Tibial nerve (tissue), 4 donors: ENCODE results near the gene SH2D3C. TPM values are rescaled to one million over a fixed set of nuclear protein-coding genes. Genes with fewer than 3 reads are reported as not detected.

Source experiments
- DNase-seq, 2 donors: peaks; one replicate each; pipeline ENCODE4 v3.0.0-alpha.2; 2019; ENCODE audit warnings: low spot score in 2 of 2
- H3K27ac ChIP-seq, 4 donors: fragments of 200-600 bp; sonication (generic) in 3 of 4; one replicate each; pipeline ENCODE4 v1.5.1; 2017 to 2019; ENCODE audit warnings: mild to moderate bottlenecking in 1 of 4
- H3K27me3 ChIP-seq, 2 donors: fragments of 200-600 bp; sonication (generic) in 1 of 2; one replicate each; pipeline versions ENCODE4 v1.5.1 to v1.6.0; 2017 to 2019
- H3K36me3 ChIP-seq, 3 donors: fragments of 200-600 bp; sonication (generic); one replicate each; pipeline ENCODE4 v1.5.1; 2018 to 2019
- H3K4me1 ChIP-seq, 4 donors: fragments of 200-600 bp; sonication (generic) in 3 of 4; one replicate each; pipeline ENCODE4 v1.5.1; 2017 to 2019
- H3K4me3 ChIP-seq, 4 donors: fragments of 200-600 bp; sonication (generic) in 3 of 4; one replicate each; pipeline ENCODE4 v1.5.1; 2017 to 2019; ENCODE audit warnings: mild to moderate bottlenecking in 1 of 4, moderate library complexity in 1 of 4
- H3K9me3 ChIP-seq, 4 donors: fragments of 200-600 bp; sonication (generic) in 3 of 4; one replicate each; pipeline ENCODE4 v1.5.1; 2017 to 2019
- EP300 ChIP-seq, 2 donors: sonication (generic); formaldehyde crosslinking; IDR thresholded peaks; one replicate each; pipeline ENCODE4 v1.6.1; 2017; ENCODE audit warnings: antibody characterized with exemption in 2 of 2, mild to moderate bottlenecking in 1 of 2
- POLR2A ChIP-seq, 2 donors: fragments of 450-650 bp; IDR thresholded peaks; one replicate each; pipeline ENCODE4 v1.6.1; 2017; ENCODE audit warnings: antibody characterized with exemption in 2 of 2, mild to moderate bottlenecking in 2 of 2, moderate library complexity in 2 of 2
- WGBS, 2 donors: methylation state at CpG; one replicate each; pipeline ENCODE4 v1.1.5; 2018; 5-methylcytosine and 5-hydroxymethylcytosine counted together
- total RNA-seq, 4 donors: library from RNA; depleted of rRNA; stranded (reverse); fragments of >200 nt; gene quantifications; one replicate each; pipeline ENCODE4 v1.1.0, GENCODE V29; 2016
- TF ChIP-seq, protein P1 (sequence below), 5 experiments: fragments of 200-600 bp in 3 of 5; fragments of 450-650 bp in 2 of 5; sonication (generic) in 3 of 5; IDR thresholded peaks; one replicate each; pipeline ENCODE4 v1.5.1; 2016 to 2019; ENCODE audit warnings: antibody characterized with exemption in 5 of 5, mild to moderate bottlenecking in 3 of 5, moderate library complexity in 2 of 5

Gene SH2D3C
- total RNA-seq, 4 donors from 2014 or later: 4.2 to 18.9 (median 13.4) TPM

DNA sequence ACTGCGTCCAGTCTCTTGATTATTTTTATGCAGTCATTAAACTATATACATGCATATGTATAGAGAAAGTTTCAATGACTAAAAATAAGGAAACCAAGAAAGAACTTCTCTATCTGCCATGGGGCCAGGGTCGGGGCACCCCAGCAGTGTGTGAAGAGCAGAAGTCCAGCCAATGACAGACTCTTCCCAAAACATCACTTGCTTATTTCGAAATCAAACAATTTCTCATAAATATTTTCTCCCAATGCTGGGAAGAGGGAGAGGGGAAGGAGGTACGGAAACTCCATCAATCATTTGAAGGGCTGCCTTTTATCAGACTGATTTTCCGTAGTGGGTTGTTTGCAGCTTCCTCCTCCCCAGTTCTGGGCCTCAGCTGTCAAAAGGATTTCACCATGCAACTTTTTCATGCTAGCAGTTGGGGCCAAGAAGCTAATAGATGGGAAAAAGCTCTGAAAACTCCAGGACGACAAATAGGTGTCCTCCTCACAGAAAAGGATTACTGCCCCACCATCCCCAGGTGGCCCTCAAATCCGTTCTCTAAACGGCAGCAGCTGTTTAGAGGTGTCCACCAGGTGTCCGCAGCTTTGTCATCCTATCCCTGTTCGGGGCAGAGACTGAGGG is 23.6 kb upstream of the SH2D3C start:
- Histone ChIP-seq H3K27ac (peak overlapping the region; percentile 90 to 96 (median 94)), H3K27me3 (no peaks in the 10 kb centered on the region), H3K4me3 (peak overlapping the region; percentile 34 to 78 (median 75)), H3K4me1 (peaks cover 4 to 35% (median 26%) of the 10 kb centered on the region in 4 donors), H3K9me3 (no peaks in the 10 kb centered on the region), H3K36me3 (peaks cover 0 to 29% (median 3%) of the 10 kb centered on the region in 3 donors)
- peak in 1 of 2 donors; percentile 33 for TF ChIP-seq EP300 (IDR thresholded peaks at IDR 0.05)
- TF ChIP-seq, protein P1, sequence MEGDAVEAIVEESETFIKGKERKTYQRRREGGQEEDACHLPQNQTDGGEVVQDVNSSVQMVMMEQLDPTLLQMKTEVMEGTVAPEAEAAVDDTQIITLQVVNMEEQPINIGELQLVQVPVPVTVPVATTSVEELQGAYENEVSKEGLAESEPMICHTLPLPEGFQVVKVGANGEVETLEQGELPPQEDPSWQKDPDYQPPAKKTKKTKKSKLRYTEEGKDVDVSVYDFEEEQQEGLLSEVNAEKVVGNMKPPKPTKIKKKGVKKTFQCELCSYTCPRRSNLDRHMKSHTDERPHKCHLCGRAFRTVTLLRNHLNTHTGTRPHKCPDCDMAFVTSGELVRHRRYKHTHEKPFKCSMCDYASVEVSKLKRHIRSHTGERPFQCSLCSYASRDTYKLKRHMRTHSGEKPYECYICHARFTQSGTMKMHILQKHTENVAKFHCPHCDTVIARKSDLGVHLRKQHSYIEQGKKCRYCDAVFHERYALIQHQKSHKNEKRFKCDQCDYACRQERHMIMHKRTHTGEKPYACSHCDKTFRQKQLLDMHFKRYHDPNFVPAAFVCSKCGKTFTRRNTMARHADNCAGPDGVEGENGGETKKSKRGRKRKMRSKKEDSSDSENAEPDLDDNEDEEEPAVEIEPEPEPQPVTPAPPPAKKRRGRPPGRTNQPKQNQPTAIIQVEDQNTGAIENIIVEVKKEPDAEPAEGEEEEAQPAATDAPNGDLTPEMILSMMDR (IDR thresholded peaks at IDR 0.05): peak in 1 of 5 experiments; percentile 13
- no peak for TF ChIP-seq POLR2A (IDR thresholded peaks at IDR 0.05)
- 28 to 30% methylated on average over 10 of the region's 10 CpGs for WGBS, 2 donors
- DNase-seq: no peak

DNA sequence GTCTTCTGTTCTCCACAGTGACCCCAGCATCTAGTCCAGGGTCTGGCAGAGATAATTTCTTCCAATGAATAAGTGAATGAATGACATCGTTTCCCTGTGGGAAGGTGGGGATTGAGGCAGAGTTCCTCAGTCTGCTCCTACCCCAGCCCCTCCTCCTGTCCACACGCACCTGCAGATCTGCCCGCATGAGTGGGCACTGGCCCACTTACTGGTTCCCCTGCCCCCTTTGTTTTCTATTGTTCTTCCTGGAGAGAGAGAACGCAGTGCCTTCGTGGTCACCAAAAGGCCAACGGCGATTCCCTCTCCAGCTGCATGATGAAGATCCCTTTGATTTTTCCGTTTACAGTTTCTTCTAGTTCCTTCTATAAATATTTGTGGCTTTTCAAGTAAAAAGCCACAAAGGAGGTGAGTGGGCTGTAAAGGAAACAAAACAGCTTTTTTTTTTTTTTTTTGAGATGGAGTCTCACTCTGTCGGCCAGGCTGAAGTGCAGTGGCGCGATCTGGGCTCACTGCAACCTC is 18.4 kb upstream of the SH2D3C start:
- peaks cover 0 to 17% (median 0%) of the 10 kb centered on the region in 3 donors for H3K36me3 ChIP-seq
- peak overlapping the region in 1 of 4 donors; percentile 15 for H3K27ac ChIP-seq
- peaks cover 0 to 29% (median 21%) of the 10 kb centered on the region in 4 donors for H3K4me1 ChIP-seq
- no peaks in the 10 kb centered on the region for H3K27me3 ChIP-seq
- H3K9me3 ChIP-seq: no peaks in the 10 kb centered on the region
- no peak for DNase-seq
- TF ChIP-seq POLR2A (IDR thresholded peaks at IDR 0.05): no peak
- H3K4me3 ChIP-seq: no peak overlapping the region
- WGBS, 2 donors: 23 to 27% methylated on average over 11 of the region's 11 CpGs

DNA sequence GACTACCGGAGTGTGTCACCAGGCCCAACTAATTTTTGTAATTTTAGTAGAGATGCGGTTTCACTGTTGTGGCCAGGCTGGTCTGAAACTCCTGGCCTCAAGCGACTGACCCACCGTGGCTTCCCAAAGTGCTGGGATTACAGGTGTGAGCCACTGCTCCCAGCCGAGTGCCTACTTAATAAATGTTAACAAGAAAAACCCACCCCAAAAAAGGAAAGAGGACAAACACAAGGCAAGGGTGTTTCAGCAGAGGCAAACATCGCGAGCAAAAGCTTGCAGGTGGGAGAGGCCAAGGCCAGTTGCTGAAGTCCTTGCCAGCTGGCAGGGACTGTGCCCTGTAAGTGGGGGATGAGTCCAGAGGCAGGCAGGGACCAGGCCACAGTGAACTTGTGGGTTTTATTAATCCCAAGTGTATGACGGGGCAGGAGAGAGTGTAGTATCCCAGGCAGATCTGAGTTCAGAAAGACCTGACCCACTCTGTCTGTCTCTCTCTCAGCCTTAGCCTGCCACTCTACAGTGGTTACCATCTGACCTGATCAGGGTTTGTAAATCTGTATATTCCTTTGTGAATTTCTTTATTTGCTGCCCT is 17.9 kb upstream of the SH2D3C start:
- DNase-seq: no peak
- no peak overlapping the region for H3K4me3 ChIP-seq
- TF ChIP-seq, protein P1 (IDR thresholded peaks at IDR 0.05): no peak
- no peak for TF ChIP-seq POLR2A (IDR thresholded peaks at IDR 0.05)
- TF ChIP-seq EP300 (IDR thresholded peaks at IDR 0.05): no peak
- peaks cover 0 to 23% (median 0%) of the 10 kb centered on the region in 3 donors for H3K36me3 ChIP-seq
- WGBS, 2 donors: 60 to 66% methylated on average over 8 of the region's 8 CpGs
- peak overlapping the region in 1 of 4 donors; percentile 50 for H3K27ac ChIP-seq
- H3K4me1 ChIP-seq: peaks cover 0 to 23% (median 16%) of the 10 kb centered on the region in 4 donors
- H3K27me3 ChIP-seq: no peaks in the 10 kb centered on the region
- H3K9me3 ChIP-seq: no peaks in the 10 kb centered on the region

DNA sequence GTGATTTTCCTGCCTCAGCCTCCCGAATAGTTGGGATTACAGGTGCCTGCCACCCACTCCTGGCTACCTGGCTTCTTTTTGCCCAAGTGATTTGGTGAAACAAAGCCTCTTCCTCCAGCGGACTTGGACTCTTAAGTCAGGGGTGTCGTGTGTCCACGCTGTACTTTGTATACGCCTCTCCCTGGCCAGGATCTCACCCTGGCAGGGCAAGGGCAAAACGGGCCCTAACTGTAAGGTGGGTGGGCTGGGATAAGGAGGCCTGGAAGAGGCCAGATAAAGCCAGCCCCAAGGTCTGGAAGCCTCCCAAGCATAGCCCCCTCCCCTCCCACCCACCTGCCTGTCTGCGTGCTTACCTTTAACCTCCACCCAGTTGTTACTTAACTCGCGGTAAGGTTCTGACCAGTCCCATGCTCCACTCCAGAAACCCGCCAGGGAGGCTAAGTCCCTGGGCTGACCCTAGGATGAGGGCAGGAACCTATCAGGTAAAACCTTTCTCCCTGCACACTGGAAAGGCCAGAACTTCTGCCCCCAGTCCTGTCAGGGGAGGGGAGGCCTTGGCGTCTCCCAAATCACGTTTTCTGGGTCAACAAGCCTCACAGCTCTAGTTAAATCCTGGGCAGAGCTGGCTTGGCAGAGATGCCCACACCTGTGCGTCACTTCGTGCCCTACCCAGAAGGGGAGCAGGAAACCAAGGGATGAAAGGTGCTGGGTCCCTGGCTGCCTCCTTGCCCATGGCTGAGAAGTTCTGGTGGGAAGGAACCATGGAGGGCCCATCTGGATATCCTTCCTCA is 15.7 kb upstream of the SH2D3C start:
- WGBS, 2 donors: 73 to 76% methylated on average over 13 to 14 of the region's 14 CpGs
- H3K27me3 ChIP-seq: no peaks in the 10 kb centered on the region
- no peak overlapping the region for H3K4me3 ChIP-seq
- peak overlapping the region in 2 of 4 donors; percentile 36 to 59 for H3K27ac ChIP-seq
- no peak for DNase-seq
- TF ChIP-seq POLR2A (IDR thresholded peaks at IDR 0.05): no peak
- no peak for TF ChIP-seq EP300 (IDR thresholded peaks at IDR 0.05)
- H3K4me1 ChIP-seq: peaks cover 0 to 34% (median 16%) of the 10 kb centered on the region in 4 donors
- peaks cover 0 to 45% (median 15%) of the 10 kb centered on the region in 3 donors for H3K36me3 ChIP-seq
- H3K9me3 ChIP-seq: no peaks in the 10 kb centered on the region

DNA sequence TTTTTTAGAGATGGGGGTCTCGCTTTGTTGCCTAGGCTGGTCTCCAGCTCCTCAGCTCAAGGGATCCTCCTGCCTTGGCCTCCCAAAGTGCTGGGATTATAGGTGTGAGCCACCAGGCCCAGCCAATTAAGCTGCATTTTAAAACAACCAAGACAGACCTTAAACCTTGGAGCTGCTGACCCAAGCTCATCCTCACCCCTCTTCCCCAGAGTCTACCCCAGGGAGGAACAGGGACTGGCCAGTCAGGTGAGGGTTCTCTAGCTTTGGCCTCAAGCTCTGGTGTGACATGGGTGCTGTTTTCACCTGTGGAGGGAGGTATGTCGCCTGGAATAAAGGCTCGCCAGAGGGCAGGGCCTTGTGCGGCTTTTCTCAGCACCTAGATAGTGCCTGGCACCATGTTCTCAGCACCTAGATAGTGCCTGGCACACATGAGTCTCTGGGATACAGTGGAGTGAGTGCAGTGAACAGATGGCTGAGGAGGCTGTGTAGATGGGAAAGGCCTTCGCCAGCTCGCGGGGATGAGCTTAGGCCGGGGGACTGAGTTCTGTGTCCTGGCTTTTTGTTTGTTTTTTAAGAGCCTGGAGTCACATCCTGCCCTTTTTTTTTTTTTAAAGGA is 14.7 kb upstream of the SH2D3C start:
- DNase-seq: no peak
- peaks cover 7 to 55% (median 25%) of the 10 kb centered on the region in 3 donors for H3K36me3 ChIP-seq
- no peaks in the 10 kb centered on the region for H3K27me3 ChIP-seq
- peaks cover 0 to 43% (median 16%) of the 10 kb centered on the region in 4 donors for H3K4me1 ChIP-seq
- no peaks in the 10 kb centered on the region for H3K9me3 ChIP-seq
- peak overlapping the region in 3 of 4 donors; percentile 7 to 42 (median 38) for H3K27ac ChIP-seq
- no peak overlapping the region for H3K4me3 ChIP-seq
- 64 to 68% methylated on average over 8 of the region's 8 CpGs for WGBS, 2 donors
- TF ChIP-seq, protein P1 (IDR thresholded peaks at IDR 0.05): no peak
- TF ChIP-seq EP300 (IDR thresholded peaks at IDR 0.05): no peak
- no peak for TF ChIP-seq POLR2A (IDR thresholded peaks at IDR 0.05)
